Gastroesophageal sphincter (tissue), 3 donors: ENCODE measurements around the gene SLC9A1.

Experiments used
- POLR2A ChIP-seq, 2 donors: fragments of 450-650 bp; IDR thresholded peaks; one replicate each; pipeline ENCODE4 v1.6.1; 2017; ENCODE audit warnings: antibody characterized with exemption in 2 of 2, mild to moderate bottlenecking in 2 of 2, moderate library complexity in 1 of 2
- TF ChIP-seq, protein P1 (sequence below), 4 experiments: fragments of 200-600 bp in 2 of 4; fragments of 450-650 bp in 2 of 4; sonication (generic) in 1 of 4; IDR thresholded peaks; one replicate each; pipeline ENCODE4 v1.5.1; 2017 to 2019; ENCODE audit warnings: antibody characterized with exemption in 4 of 4, mild to moderate bottlenecking in 2 of 4, moderate library complexity in 2 of 4

DNA sequence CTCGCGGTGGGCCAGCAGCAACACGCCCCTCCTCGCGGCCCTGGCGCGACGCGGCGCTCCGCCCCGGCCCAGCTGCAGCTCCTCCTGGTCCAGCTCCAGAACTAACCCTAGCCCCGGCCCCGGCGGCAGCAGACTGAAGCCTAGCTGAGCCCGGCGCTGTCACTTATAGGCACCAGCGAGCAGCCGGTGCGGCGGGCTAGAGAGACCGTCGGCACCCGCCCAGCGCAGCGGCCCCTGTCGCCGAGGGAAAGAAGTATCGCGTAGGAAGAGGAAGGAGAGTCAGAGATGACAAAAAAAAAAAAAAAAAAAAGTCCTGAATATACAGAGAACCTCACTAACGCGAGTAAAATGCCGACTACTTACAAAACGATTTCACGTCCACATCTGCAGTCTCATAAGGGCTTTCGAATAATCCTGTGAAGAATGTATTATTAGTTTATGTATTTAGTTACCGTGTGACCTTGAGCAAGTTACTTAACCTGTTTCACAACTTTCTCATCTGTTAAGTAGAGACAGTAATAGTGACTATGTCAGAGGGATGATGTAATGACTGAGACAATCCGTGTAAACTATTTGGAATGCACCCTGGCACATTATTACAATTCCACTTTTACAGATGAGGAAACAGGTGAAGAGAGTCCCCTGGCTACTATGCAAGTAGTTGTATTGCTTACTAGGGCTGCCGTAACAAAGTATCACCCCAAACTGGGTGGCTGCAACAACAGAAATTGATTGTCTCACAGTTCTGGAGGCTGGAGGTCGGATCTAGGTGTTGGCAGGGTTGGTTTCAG, at the start of gene SLC9A1:
- TF ChIP-seq, protein P1, sequence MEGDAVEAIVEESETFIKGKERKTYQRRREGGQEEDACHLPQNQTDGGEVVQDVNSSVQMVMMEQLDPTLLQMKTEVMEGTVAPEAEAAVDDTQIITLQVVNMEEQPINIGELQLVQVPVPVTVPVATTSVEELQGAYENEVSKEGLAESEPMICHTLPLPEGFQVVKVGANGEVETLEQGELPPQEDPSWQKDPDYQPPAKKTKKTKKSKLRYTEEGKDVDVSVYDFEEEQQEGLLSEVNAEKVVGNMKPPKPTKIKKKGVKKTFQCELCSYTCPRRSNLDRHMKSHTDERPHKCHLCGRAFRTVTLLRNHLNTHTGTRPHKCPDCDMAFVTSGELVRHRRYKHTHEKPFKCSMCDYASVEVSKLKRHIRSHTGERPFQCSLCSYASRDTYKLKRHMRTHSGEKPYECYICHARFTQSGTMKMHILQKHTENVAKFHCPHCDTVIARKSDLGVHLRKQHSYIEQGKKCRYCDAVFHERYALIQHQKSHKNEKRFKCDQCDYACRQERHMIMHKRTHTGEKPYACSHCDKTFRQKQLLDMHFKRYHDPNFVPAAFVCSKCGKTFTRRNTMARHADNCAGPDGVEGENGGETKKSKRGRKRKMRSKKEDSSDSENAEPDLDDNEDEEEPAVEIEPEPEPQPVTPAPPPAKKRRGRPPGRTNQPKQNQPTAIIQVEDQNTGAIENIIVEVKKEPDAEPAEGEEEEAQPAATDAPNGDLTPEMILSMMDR (IDR thresholded peaks at IDR 0.05): peak in 3 of 4 experiments; percentile 70 to 77 (median 76)
- peak; percentile 100 for TF ChIP-seq POLR2A (IDR thresholded peaks at IDR 0.05)
